Measurements from ENCODE around the gene SMTN. TPM values are rescaled to one million over a fixed set of nuclear protein-coding genes. Genes with fewer than 3 reads are reported as not detected.
"Not testable (repeated sequence)": the region's sequence is repeated elsewhere in the genome, so short reads cannot be mapped to it uniquely, and the experiment has no call there.

Gene SMTN
- 53.9 and 72.3 TPM in 2 replicates for total RNA-seq (2014; rRNA removed; shearing (Covaris generic))

- peak; percentile 86 for DNase-seq (ENCODE audit: low read depth)
These were observed at the start of gene SMTN for GRCh38 chr22:31080848-31081649. TSS of gene SMTN (plus strand) at chr22:31081318. CDS start at chr22:31083259, 1,941 bp downstream.

GRCh38 chr22:31036671-31037550 is 44.2 kb upstream of the SMTN start:
- DNase-seq (ENCODE audit: low read depth) = peak; percentile 76

GRCh38 chr22:31038686-31039085 is 42.4 kb upstream of the SMTN start:
- no peak for DNase-seq (ENCODE audit: low read depth)

GRCh38 chr22:31039393-31039792 is 41.7 kb upstream of the SMTN start:
- no peak for DNase-seq (ENCODE audit: low read depth)

GRCh38 chr22:31040542-31041398 is 40.3 kb upstream of the SMTN start:
- no peak for DNase-seq (ENCODE audit: low read depth)

- DNase-seq (ENCODE audit: low read depth) = peak; percentile 25
These were observed 36.8 kb upstream of the SMTN start for GRCh38 chr22:31044262-31044861.

GRCh38 chr22:31045900-31046538 is 35.1 kb upstream of the SMTN start:
- no peak for DNase-seq (ENCODE audit: low read depth)

- DNase-seq (ENCODE audit: low read depth) = no peak
These were observed 34.4 kb upstream of the SMTN start for GRCh38 chr22:31046539-31047226.

- DNase-seq (ENCODE audit: low read depth) = no peak
These were observed 32.5 kb upstream of the SMTN start for GRCh38 chr22:31048570-31048969.

- peak; percentile 73 for DNase-seq (ENCODE audit: low read depth)
These were observed 31.2 kb upstream of the SMTN start for GRCh38 chr22:31049815-31050420.

GRCh38 chr22:31055117-31055634 is 25.9 kb upstream of the SMTN start:
- DNase-seq (ENCODE audit: low read depth) = no peak

- DNase-seq (ENCODE audit: low read depth) = peak; percentile 82
These were observed 25.4 kb upstream of the SMTN start for GRCh38 chr22:31055635-31056159.

GRCh38 chr22:31056986-31057599 is 24.0 kb upstream of the SMTN start:
- no peak for DNase-seq (ENCODE audit: low read depth)

GRCh38 chr22:31059663-31060062 is 21.5 kb upstream of the SMTN start:
- DNase-seq (ENCODE audit: low read depth) = peak; percentile 43

- DNase-seq (ENCODE audit: low read depth) = no peak
These were observed 18.4 kb upstream of the SMTN start for GRCh38 chr22:31062566-31063230.

- no peak for DNase-seq (ENCODE audit: low read depth)
These were observed 16.7 kb upstream of the SMTN start for GRCh38 chr22:31064369-31064768.

- no peak for DNase-seq (ENCODE audit: low read depth)
These were observed 12.1 kb upstream of the SMTN start for GRCh38 chr22:31068970-31069369.

GRCh38 chr22:31069691-31070314 is 11.3 kb upstream of the SMTN start:
- not testable (repeated sequence) for DNase-seq (ENCODE audit: low read depth)

Data from RPMI7951 (cell line).